T-helper 1 cell (primary cell): ENCODE results near the gene CLEC20A.
A peak's percentile ranks its signal among the peaks of the same experiment; 100 is the strongest.
"Not testable (repeated sequence)": the region's sequence is repeated elsewhere in the genome, so short reads cannot be mapped to it uniquely, and the experiment has no call there.

ENCODE experiments used
- DNase-seq, 5 donors: peaks; one replicate each; pipeline ENCODE4 v3.0.0-alpha.2; 2012 to 2020

Gene CLEC20A

GRCh38 chr1:178528953-178529335 lies 32.2 kb upstream of the CLEC20A start:
- DNase-seq: no peak

GRCh38 chr1:178528228-178528952 lies 31.6 kb upstream of the CLEC20A start:
- no peak for DNase-seq

GRCh38 chr1:178527117-178527516 lies 30.4 kb upstream of the CLEC20A start:
- no peak for DNase-seq

GRCh38 chr1:178521241-178521640 lies 24.5 kb upstream of the CLEC20A start:
- DNase-seq: no peak

- DNase-seq: no peak
Measured at GRCh38 chr1:178520803-178521202, 24.0 kb upstream of the CLEC20A start.

GRCh38 chr1:178518894-178519293 lies 22.1 kb upstream of the CLEC20A start:
- no peak for DNase-seq

- no peak for DNase-seq
Measured at GRCh38 chr1:178516110-178516509, 19.3 kb upstream of the CLEC20A start.

- no peak for DNase-seq
Measured at GRCh38 chr1:178513278-178513983, 16.7 kb upstream of the CLEC20A start.

- DNase-seq: no peak
Measured at GRCh38 chr1:178512566-178513277, 16.0 kb upstream of the CLEC20A start, which contains the start of gene TEX35. Gene TEX35 (plus strand): TSS chr1:178513109. CDS start chr1:178513189, 80 bp downstream.

GRCh38 chr1:178510155-178510554 lies 13.4 kb upstream of the CLEC20A start:
- no peak for DNase-seq

- DNase-seq: no peak
Measured at GRCh38 chr1:178509414-178510007, 12.7 kb upstream of the CLEC20A start.

GRCh38 chr1:178506669-178507068 lies 9.9 kb upstream of the CLEC20A start:
- DNase-seq: no peak

- DNase-seq: no peak
Measured at GRCh38 chr1:178506177-178506576, 9.4 kb upstream of the CLEC20A start.

- DNase-seq: no peak
Measured at GRCh38 chr1:178504286-178504685, 7.5 kb upstream of the CLEC20A start.

- no peak for DNase-seq
Measured at GRCh38 chr1:178503849-178504248, 7.1 kb upstream of the CLEC20A start.

GRCh38 chr1:178503316-178503715 lies 6.6 kb upstream of the CLEC20A start:
- not testable (repeated sequence) for DNase-seq

- no peak for DNase-seq
Measured at GRCh38 chr1:178502856-178503255, 6.1 kb upstream of the CLEC20A start.

GRCh38 chr1:178502330-178502714 lies 5.6 kb upstream of the CLEC20A start:
- DNase-seq: no peak

GRCh38 chr1:178501705-178502329 lies 5.1 kb upstream of the CLEC20A start:
- peak in 2 of 5 donors; percentile 8 to 25 for DNase-seq

- DNase-seq: no peak
Measured at GRCh38 chr1:178500936-178501554, 4.3 kb upstream of the CLEC20A start.

GRCh38 chr1:178500091-178500770 lies 3.5 kb upstream of the CLEC20A start:
- no peak for DNase-seq
